Panc1 (cell line): ENCODE results near the gene GLB1L. TPM values are rescaled to one million over a fixed set of nuclear protein-coding genes. Genes with fewer than 3 reads are reported as not detected.

ENCODE experiments used
- ATAC-seq: fragments of 200-7000 bp; cut with Tn5 transposase; 2 replicates; pipeline ENCODE4 v1.9.1; 2020; ENCODE audit warnings: mild to moderate bottlenecking, moderate library complexity
- BruUV-seq: library from RNA; stranded (reverse); fragments of 400-500 nt; replicated peaks from 2 replicates; lab custom pipeline; 2021; lab: Mats Ljungman, UMichigan
- CTCF ChIA-PET: fragments of 300-600 bp; sonication (Branson Sonifier 250); formaldehyde crosslinking; loops from one replicate; lab custom pipeline; 2022; ENCODE audit warnings: antibody characterized with exemption; lab: Charles Lee
- POLR2A ChIA-PET: fragments of 300-600 bp; sonication (Branson Sonifier 250); formaldehyde crosslinking; loops from one replicate; lab custom pipeline; 2022; ENCODE audit warnings: antibody characterized with exemption; lab: Charles Lee
- DNase-seq: peaks from one replicate; pipeline ENCODE4 v3.0.0-alpha.2; 2010; ENCODE audit warnings: low read depth, low spot score
- H3K27ac ChIP-seq: 2 replicates; pipeline ENCODE4 v1.5.1; 2011; ENCODE audit warnings: mild to moderate bottlenecking, low read length, inconsistent platforms
- H3K27me3 ChIP-seq: fragments of 200-500 bp; sonication (Bioruptor generic); 2 replicates; pipeline ENCODE4 v1.6.0; 2014; ENCODE audit warnings: low read length, inconsistent platforms; ENCODE audit not compliant: control insufficient read depth, insufficient read depth
- H3K36me3 ChIP-seq: fragments of 200-500 bp; sonication (Bioruptor generic); 2 replicates; pipeline ENCODE4 v1.5.1; 2014; ENCODE audit warnings: inconsistent platforms, mild to moderate bottlenecking, low read length, moderate library complexity; ENCODE audit not compliant: control insufficient read depth, insufficient read depth
- H3K4me1 ChIP-seq: 2 replicates; pipeline ENCODE4 v1.5.1; 2011; ENCODE audit warnings: inconsistent platforms, mild to moderate bottlenecking, low read length, moderate library complexity; ENCODE audit not compliant: control insufficient read depth, insufficient read depth
- H3K4me3 ChIP-seq, 2 experiments: 2 replicates each; pipeline ENCODE4 v1.5.1; 2011 to 2012; ENCODE audit warnings: low read depth in 2 of 2, low read length in 2 of 2, mild to moderate bottlenecking in 2 of 2, inconsistent platforms in 1 of 2, moderate library complexity in 1 of 2
- H3K9me3 ChIP-seq: fragments of 200-500 bp; sonication (Bioruptor generic); 2 replicates; pipeline ENCODE4 v1.5.1; 2014; ENCODE audit warnings: low read depth, mild to moderate bottlenecking, inconsistent platforms, low read length, moderate library complexity; ENCODE audit not compliant: control insufficient read depth, insufficient read depth
- POLR2AphosphoS5 ChIP-seq: IDR thresholded peaks from 2 replicates; pipeline ENCODE4 v1.6.1; 2012; ENCODE audit warnings: mild to moderate bottlenecking, low read depth, low read length, moderate library complexity
- SIN3A ChIP-seq: IDR thresholded peaks from 2 replicates; pipeline ENCODE4 v1.6.1; 2012; ENCODE audit warnings: low read depth, mild to moderate bottlenecking, low read length, moderate library complexity, borderline replicate concordance; ENCODE audit not compliant: insufficient read depth
- TCF7L2 ChIP-seq: IDR thresholded peaks from 2 replicates; pipeline ENCODE4 v1.6.1; 2011; ENCODE audit warnings: mild to moderate bottlenecking, low read depth, low read length, inconsistent platforms
- in situ Hi-C: cut with HindIII; loops from 2 replicates; pipeline ENCODE4 v1.10.0; 2016; ENCODE audit warnings: low sequenced_read_pairs, low pct_unique_long_range_greater_than_20kb
- intact Hi-C: fragments of 100-400 bp; cut with micrococcal nuclease; formaldehyde crosslinking; loops from one replicate; pipeline ENCODE4 v1.10.0; 2022; ENCODE audit not compliant: unreplicated experiment
- total RNA-seq: library from RNA; stranded (reverse); gene quantifications from one replicate; pipeline ENCODE4 v1.2.1, GENCODE V29; 2021; ENCODE audit not compliant: unreplicated experiment
- TF ChIP-seq, protein P1 (sequence below), 2 experiments: IDR thresholded peaks; 2 replicates each; pipeline ENCODE4 v1.6.1; 2011 to 2012; ENCODE audit warnings: low read depth in 2 of 2, control low read depth in 1 of 2, low read length in 1 of 2, mild to moderate bottlenecking in 1 of 2, moderate library complexity in 1 of 2; ENCODE audit not compliant: insufficient read depth in 1 of 2
- TF ChIP-seq, protein P2 (sequence below): fragments of 450-650 bp; IDR thresholded peaks from 2 replicates; pipeline ENCODE4 v1.5.1; 2017; ENCODE audit warnings: mild to moderate bottlenecking

GLB1L gene
- total RNA-seq, 1 experiment from 2014 or later: 8.1 TPM

DNA sequence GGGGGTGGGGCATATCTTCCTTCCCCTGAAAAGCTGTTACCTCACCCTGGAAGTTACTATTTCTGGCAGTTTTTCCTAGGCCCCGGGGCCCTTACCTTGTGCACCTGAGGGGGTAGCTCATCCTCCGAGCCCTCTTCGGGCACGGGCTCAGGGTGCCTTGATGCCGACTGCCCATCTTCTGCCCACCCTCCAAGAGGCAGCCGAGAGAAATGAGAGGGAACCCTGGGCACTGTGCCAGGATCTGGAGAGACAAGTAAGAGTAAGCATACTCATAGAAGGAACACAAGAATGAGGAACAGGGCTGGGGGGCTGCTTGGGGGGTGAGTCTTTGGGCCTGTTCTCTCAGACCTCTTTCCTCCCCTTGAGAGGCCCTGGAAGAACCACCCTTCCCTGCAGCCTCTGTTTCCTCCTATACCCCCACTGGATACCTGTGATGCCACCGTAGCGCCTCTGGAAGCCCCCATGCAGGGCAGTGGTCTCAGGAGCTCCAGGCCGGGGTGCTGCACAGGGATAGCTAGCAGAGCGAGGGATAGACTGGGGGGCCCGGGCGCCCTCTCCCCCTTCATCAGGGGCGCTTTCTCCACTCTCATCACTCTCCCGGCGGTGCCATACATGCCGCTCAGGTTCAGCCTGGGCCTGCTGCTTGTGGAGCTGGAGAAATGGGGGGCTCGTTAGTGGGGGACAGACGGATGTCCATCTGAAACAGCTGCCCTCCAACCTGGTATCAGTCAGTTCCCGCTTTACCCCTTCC, 24.4 kb downstream of the GLB1L start:
- in situ Hi-C loops (no loop called here), intact Hi-C loops (no loop called here)
- TF ChIP-seq POLR2AphosphoS5 (no peak), TCF7L2 (no peak)
- CTCF ChIA-PET: no interaction called here
- ATAC-seq: no peak
- Histone ChIP-seq H3K36me3 (peaks cover 5% of the 10 kb centered on the region; the same call in 1 of the 2 replicates), H3K9me3 (no peaks in the 10 kb centered on the region), H3K27ac (no peak overlapping the region), H3K4me1 (peaks cover 10% of the 10 kb centered on the region), H3K4me3 (no peak overlapping the region), H3K27me3 (no peaks in the 10 kb centered on the region)
- no TSS peak for BruUV-seq
- DNase-seq: no peak
- POLR2A ChIA-PET: no interaction called here

DNA sequence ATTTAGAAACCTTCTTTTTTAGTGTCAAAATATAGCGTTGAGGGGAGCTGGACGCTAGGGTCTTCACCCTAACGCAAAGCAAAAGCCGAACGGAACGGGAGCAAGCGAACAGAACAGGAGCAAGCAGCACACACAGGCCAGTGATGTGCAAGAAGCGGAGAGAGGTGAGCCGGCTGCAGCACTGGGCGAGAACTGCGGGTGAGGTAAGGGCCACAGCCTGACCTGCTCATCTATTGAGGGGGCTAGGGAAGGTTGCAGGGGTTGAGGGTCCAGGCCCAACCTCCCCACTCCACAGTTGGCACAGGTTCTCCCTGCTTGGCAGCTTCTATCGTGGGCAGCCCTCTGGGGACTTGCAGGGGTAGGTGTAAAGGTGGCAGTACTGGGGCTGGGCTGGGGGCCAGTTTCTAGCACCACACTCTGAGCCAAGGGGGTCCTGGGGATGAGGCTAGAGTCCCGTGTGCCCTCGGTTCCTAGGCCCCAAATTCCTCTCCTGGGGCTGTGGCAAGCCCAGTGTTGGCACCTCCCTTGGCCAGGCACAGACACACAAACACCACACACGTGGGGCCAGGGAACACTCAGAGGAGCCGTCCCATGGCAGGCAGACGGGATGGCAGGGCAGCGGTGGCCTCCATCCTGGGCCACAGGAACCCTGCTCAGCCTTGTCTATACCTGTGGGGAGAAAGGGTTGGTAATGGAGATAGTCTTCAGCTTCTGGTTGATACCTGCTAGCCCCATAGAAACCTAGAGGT, 25.3 kb downstream of the GLB1L start:
- no peak for DNase-seq
- H3K27me3 ChIP-seq: no peaks in the 10 kb centered on the region
- H3K4me3 ChIP-seq: no peak overlapping the region
- BruUV-seq: no TSS peak
- no peaks in the 10 kb centered on the region for H3K9me3 ChIP-seq
- in situ Hi-C loops (no loop called here), intact Hi-C loops (loop anchor here (10.0 kb wide), 1 partner anchor 55 kb away; the partner anchor contains the start of gene NHEJ1)
- H3K27ac ChIP-seq: no peak overlapping the region; the same call in 1 of the 2 replicates
- CTCF ChIA-PET: no interaction called here
- H3K4me1 ChIP-seq: peaks cover 10% of the 10 kb centered on the region
- no peak for ATAC-seq
- peaks cover 5% of the 10 kb centered on the region; the same call in 1 of the 2 replicates for H3K36me3 ChIP-seq
- POLR2A ChIA-PET: no interaction called here
- no peak for TF ChIP-seq SIN3A
- TF ChIP-seq, protein P1, sequence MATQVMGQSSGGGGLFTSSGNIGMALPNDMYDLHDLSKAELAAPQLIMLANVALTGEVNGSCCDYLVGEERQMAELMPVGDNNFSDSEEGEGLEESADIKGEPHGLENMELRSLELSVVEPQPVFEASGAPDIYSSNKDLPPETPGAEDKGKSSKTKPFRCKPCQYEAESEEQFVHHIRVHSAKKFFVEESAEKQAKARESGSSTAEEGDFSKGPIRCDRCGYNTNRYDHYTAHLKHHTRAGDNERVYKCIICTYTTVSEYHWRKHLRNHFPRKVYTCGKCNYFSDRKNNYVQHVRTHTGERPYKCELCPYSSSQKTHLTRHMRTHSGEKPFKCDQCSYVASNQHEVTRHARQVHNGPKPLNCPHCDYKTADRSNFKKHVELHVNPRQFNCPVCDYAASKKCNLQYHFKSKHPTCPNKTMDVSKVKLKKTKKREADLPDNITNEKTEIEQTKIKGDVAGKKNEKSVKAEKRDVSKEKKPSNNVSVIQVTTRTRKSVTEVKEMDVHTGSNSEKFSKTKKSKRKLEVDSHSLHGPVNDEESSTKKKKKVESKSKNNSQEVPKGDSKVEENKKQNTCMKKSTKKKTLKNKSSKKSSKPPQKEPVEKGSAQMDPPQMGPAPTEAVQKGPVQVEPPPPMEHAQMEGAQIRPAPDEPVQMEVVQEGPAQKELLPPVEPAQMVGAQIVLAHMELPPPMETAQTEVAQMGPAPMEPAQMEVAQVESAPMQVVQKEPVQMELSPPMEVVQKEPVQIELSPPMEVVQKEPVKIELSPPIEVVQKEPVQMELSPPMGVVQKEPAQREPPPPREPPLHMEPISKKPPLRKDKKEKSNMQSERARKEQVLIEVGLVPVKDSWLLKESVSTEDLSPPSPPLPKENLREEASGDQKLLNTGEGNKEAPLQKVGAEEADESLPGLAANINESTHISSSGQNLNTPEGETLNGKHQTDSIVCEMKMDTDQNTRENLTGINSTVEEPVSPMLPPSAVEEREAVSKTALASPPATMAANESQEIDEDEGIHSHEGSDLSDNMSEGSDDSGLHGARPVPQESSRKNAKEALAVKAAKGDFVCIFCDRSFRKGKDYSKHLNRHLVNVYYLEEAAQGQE (IDR thresholded peaks at IDR 0.05; ENCODE audit: insufficient read depth in 1 of 2, low read depth in 2 of 2, low read length in 1 of 2): no peak
- TF ChIP-seq TCF7L2: no peak
- TF ChIP-seq, protein P2, sequence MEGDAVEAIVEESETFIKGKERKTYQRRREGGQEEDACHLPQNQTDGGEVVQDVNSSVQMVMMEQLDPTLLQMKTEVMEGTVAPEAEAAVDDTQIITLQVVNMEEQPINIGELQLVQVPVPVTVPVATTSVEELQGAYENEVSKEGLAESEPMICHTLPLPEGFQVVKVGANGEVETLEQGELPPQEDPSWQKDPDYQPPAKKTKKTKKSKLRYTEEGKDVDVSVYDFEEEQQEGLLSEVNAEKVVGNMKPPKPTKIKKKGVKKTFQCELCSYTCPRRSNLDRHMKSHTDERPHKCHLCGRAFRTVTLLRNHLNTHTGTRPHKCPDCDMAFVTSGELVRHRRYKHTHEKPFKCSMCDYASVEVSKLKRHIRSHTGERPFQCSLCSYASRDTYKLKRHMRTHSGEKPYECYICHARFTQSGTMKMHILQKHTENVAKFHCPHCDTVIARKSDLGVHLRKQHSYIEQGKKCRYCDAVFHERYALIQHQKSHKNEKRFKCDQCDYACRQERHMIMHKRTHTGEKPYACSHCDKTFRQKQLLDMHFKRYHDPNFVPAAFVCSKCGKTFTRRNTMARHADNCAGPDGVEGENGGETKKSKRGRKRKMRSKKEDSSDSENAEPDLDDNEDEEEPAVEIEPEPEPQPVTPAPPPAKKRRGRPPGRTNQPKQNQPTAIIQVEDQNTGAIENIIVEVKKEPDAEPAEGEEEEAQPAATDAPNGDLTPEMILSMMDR: no peak
- no peak for TF ChIP-seq POLR2AphosphoS5
